Stimulated activated CD4-positive, alpha-beta T cell treated with anti-CD3 and anti-CD28 coated beads, Interleukin-15, amount 100 ng/mL, for 24 hours (primary cell): ENCODE results near the gene HOGA1.
"Not testable (repeated sequence)": the region's sequence is repeated elsewhere in the genome, so short reads cannot be mapped to it uniquely, and the experiment has no call there.

Experiments
- DNase-seq: peaks from one replicate; pipeline ENCODE4 v3.0.0-alpha.2; 2020

The HOGA1 gene

DNA sequence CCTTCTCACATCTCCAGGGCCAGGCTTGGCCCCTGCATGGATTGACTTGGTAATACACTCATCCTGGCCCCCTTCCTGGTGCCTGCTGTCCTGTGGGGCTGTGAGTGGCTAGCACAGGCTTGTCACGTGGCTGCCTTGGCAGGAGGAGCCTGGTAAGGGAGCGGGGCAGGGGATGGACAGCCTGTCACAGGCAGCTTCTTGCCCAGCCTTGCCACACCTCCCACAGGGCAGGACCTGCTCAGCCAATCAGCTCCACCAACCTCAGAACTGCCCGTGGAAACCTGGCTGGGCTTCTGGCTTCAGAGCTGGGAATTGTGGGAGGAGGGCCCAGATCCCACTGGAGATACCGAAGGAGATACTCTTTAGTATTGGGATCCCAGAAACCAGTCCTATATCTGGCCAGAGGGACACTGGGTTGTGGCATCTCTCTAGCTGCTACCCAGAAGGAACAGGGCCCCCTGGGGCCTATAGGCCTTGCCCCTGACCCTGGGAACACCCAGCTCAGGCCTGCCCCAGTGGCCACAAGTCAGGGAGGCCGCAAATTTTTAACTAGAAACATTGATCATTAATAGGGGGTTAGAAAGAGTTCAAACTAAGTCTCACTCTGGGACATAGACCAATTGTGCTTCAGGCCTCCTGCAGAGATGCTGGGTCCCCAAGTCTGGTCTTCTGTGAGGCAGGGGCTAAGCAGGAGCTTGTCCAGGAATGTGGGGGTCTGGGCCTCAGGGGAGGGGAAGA, at the start of gene HOGA1:
Gene HOGA1, plus strand, starts transcription at position 330 of the 738 bp plus-strand sequence. Its CDS starts 315 bp downstream, at position 645.
- DNase-seq = no peak

- DNase-seq = peak; percentile 63
Observed at GRCh38 chr10:97534746-97535367, 49.3 kb upstream of the HOGA1 start.

DNA sequence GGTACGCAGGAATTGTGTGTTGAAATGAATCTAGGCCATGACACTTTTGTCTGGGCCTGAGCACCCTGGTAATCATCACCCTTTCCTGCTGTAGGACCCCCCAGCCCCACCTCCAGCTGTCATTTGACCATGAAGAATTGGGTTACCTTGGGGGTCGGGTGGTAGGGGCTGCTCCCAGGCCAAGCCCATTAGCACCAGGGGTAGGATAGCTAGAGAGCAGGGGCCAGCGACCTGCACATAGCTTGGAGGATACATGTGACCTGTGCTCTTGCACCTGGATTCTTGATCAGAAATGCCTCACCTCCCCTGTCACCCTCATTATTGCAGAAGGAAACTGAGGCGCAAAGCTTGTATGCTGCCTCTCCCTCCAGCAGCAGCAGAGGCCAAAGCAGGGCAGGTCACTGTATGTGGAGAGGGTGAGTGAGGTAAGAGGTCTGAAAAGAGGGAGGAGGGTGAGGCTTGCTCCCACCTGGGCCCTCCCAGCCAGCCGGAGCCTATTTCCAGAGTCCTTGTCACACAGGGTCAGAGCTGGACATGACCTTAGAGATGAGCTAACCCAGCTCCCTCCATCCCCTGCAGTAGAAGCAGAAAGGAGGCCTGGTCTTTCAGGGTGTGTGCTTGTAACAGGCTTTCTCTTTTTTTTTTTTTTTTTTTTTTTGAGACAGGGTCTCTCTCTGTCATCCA, 46.9 kb upstream of the HOGA1 start:
- DNase-seq = no peak

DNA sequence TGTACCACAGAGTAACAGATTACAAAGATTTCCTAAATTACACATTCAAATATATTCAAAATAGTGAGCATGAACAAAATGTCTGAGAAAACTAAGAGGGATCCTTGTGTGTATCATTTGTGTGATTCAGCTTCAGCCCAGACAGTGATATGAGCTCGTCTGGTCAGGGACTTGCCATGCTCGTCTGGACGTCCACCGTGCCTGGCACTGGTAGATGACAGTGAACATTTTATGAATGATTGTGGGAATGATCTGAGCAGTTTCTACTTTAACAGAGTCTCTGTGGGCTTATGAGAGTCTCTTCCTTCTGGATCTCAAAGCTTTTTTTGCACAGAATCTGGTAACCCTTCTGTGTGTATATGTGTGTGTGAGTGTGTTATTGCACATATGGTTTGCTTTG, 45.8 kb upstream of the HOGA1 start:
- no peak for DNase-seq

- DNase-seq = no peak
Observed at GRCh38 chr10:97538839-97539238, 45.4 kb upstream of the HOGA1 start.

GRCh38 chr10:97539523-97540200, 44.5 kb upstream of the HOGA1 start:
- no peak for DNase-seq

DNA sequence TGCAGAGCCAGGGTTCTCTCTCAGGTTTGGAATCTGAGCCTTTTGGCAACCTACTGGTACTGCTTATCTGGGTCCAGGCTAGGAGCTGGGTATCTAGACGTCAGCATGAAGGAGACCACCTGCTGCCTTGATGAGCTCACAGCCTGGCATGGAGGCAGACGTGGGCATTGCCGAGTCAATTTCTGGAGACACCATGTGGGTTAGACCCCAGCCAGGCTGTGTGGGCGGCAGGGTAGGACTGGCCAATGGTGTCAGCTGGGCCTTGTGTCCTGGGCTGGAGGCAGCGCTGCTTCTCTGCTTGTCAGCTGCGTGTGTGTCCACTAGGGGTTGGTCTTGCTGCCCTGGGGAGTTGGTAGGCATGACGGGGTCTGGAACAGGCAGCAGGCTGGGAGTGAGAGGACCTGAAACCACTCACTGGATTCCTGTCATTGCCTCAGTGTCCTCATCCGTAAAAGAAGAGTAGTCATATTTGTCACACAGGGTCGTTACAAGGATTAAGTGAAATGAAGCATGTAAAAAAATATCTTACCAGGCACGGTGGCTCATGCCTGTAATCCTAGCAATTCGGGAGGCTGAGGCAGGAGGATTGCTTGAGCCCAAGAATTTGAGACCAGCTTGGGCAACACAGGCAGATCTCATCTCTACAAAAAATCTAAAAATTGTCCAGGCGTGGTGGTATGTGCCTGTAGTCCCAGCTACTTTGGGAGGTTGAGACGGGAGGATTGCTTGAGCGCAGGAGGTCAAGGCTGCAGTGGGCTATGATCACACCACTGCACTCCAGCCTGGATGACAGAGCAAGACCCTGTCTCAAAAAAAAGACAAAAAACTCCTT, 43.3 kb upstream of the HOGA1 start:
- no peak for DNase-seq

- peak; percentile 72 for DNase-seq
Observed at GRCh38 chr10:97542169-97543024, 41.8 kb upstream of the HOGA1 start.

GRCh38 chr10:97543025-97543546, 41.1 kb upstream of the HOGA1 start:
- peak; percentile 84 for DNase-seq

GRCh38 chr10:97546456-97547270, 37.5 kb upstream of the HOGA1 start:
- DNase-seq = no peak

- DNase-seq = no peak
Observed at GRCh38 chr10:97547271-97547600, 37.0 kb upstream of the HOGA1 start.

- no peak for DNase-seq
Observed at GRCh38 chr10:97547962-97548361, 36.2 kb upstream of the HOGA1 start.

GRCh38 chr10:97548828-97549455, 35.2 kb upstream of the HOGA1 start:
- no peak for DNase-seq

- DNase-seq = no peak
Observed at GRCh38 chr10:97549587-97550322, 34.4 kb upstream of the HOGA1 start.

- DNase-seq = no peak
Observed at GRCh38 chr10:97550336-97551149, 33.6 kb upstream of the HOGA1 start.

- DNase-seq = no peak
Observed at GRCh38 chr10:97551271-97551670, 32.9 kb upstream of the HOGA1 start.

DNA sequence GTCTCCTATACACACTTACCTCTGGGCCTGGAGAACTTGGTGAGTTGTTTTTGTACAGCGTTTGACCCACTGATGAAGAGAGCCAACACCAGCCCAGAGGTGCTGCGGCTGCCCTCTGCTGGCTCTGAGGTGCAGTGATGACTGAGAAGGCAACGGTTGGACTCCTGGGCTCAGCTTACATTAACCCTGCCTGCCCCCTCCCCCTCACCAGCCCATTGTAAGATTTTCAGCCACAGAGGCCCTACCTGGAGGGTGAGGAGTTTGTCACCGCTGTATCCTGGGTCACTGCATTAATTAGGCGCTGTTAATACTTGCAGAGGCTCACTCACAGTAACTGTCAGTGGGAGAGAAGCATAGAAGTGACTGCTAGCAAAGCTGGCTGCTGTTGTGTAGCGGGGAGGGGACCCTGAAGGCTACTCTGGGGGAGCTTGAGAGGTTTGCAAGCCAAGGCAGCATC, 30.6 kb upstream of the HOGA1 start:
- DNase-seq = peak; percentile 71

DNA sequence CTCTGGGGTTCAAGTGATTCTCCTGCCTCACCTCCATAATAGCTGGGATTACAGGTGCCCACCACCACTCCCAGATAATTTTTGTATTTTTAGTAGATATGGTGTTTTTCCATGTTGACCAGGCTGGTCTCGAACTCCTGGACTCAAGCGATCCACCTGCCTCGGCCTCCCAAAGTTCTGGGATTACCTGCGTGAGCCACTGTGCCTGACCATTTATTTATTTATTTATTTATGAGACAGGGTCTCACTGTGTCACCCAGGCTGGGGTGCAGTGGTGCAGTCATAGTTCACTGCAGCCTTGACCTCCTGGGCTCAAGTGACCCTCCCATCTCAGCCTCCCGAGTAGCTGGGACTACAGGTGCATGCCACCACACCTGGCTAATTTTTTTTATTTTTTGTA, 29.9 kb upstream of the HOGA1 start:
- DNase-seq = not testable (repeated sequence)
